GM12892 (cell line): ENCODE results near the gene HSPA12B.

Experiments used
- POLR2AphosphoS5 ChIP-seq: IDR thresholded peaks from 2 replicates; pipeline ENCODE4 v1.6.1; 2011; ENCODE audit warnings: low read depth, low read length, control low read depth
- TAF1 ChIP-seq: IDR thresholded peaks from 2 replicates; pipeline ENCODE4 v1.6.1; 2011; ENCODE audit warnings: low read depth, mild to moderate bottlenecking, control low read depth, low read length, borderline replicate concordance

GRCh38 chr20:3690413-3690812, 42.1 kb upstream of the HSPA12B start:
- TF ChIP-seq TAF1: no peak
- no peak for TF ChIP-seq POLR2AphosphoS5
